Measurements from ENCODE around the gene CHRNA3.
A peak's percentile ranks its signal among the peaks of the same experiment; 100 is the strongest.

Gene CHRNA3

GRCh38 chr15:78650022-78650421 is 29.2 kb upstream of the CHRNA3 start:
- CTCF ChIA-PET, result interaction anchor here (0.6 to 2.7 kb wide), 3 partner anchors 11 to 473 kb away, joined by 3 to 17 read pairs (median 4); no protein-coding TSS in a partner anchor
- POLR2A ChIA-PET, result no interaction called here

GRCh38 chr15:78645009-78645408 is 24.2 kb upstream of the CHRNA3 start:
- ChIA-PET POLR2A (no interaction called here), CTCF (interaction anchor here (0.9 kb wide), 1 partner anchor 64 kb away, joined by 3 read pairs; no protein-coding TSS in a partner anchor)
- Histone ChIP-seq H3K36me3 (ENCODE audit: control insufficient read depth in 2 of 2, insufficient read depth in 1 of 2, low read length in 2 of 2) (no peaks in the 10 kb centered on the region), H3K4me1 (ENCODE audit: control insufficient read depth, insufficient read depth, low read length) (peaks cover 2% of the 10 kb centered on the region; the same call in 1 of the 2 replicates), H3K4me3 (ENCODE audit: low read depth, low read length) (no peak overlapping the region), H3K27ac (ENCODE audit: extremely low read depth, low read depth, low read length) (no peak overlapping the region), H3K9me3 (ENCODE audit: control insufficient read depth, insufficient read depth, low read depth, low read length) (no peaks in the 10 kb centered on the region)
- TF ChIP-seq SALL2 (tag by site-specific recombination; IDR thresholded peaks at IDR 0.05; ENCODE audit: borderline replicate concordance), result no peak
- TF ChIP-seq ZNF48 (tag by site-specific recombination; IDR thresholded peaks at IDR 0.05), result no peak

More at GRCh38 chr15:78650022-78650421, 29.2 kb upstream of the CHRNA3 start:
- H3K27ac ChIP-seq (ENCODE audit: extremely low read depth, low read depth, low read length), result no peak overlapping the region
- H3K9me3 ChIP-seq (ENCODE audit: control insufficient read depth, insufficient read depth, low read depth, low read length), result no peaks in the 10 kb centered on the region
- no peak overlapping the region for H3K4me3 ChIP-seq (ENCODE audit: low read depth, low read length)
- no peak for TF ChIP-seq KLF17 (tag by site-specific recombination; IDR thresholded peaks at IDR 0.05)
- TF ChIP-seq ZNF521 (tag by site-specific recombination; IDR thresholded peaks at IDR 0.05), result no peak
- TF ChIP-seq, protein P1, sequence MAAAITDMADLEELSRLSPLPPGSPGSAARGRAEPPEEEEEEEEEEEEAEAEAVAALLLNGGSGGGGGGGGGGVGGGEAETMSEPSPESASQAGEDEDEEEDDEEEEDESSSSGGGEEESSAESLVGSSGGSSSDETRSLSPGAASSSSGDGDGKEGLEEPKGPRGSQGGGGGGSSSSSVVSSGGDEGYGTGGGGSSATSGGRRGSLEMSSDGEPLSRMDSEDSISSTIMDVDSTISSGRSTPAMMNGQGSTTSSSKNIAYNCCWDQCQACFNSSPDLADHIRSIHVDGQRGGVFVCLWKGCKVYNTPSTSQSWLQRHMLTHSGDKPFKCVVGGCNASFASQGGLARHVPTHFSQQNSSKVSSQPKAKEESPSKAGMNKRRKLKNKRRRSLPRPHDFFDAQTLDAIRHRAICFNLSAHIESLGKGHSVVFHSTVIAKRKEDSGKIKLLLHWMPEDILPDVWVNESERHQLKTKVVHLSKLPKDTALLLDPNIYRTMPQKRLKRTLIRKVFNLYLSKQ (tag by site-specific recombination; IDR thresholded peaks at IDR 0.05; ENCODE audit: borderline replicate concordance), result no peak
- TF ChIP-seq, protein P2, sequence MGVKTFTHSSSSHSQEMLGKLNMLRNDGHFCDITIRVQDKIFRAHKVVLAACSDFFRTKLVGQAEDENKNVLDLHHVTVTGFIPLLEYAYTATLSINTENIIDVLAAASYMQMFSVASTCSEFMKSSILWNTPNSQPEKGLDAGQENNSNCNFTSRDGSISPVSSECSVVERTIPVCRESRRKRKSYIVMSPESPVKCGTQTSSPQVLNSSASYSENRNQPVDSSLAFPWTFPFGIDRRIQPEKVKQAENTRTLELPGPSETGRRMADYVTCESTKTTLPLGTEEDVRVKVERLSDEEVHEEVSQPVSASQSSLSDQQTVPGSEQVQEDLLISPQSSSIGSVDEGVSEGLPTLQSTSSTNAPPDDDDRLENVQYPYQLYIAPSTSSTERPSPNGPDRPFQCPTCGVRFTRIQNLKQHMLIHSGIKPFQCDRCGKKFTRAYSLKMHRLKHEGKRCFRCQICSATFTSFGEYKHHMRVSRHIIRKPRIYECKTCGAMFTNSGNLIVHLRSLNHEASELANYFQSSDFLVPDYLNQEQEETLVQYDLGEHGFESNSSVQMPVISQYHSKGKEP (tag by site-specific recombination; IDR thresholded peaks at IDR 0.05), result no peak
- TF ChIP-seq PATZ1 (tag by site-specific recombination; IDR thresholded peaks at IDR 0.05), result no peak
- no peak for TF ChIP-seq MEIS1 (CRISPR knock-in tag; IDR thresholded peaks at IDR 0.05; ENCODE audit: borderline replicate concordance)
- no peaks in the 10 kb centered on the region for H3K4me1 ChIP-seq (ENCODE audit: control insufficient read depth, insufficient read depth, low read length)
- H3K36me3 ChIP-seq (ENCODE audit: control insufficient read depth in 2 of 2, insufficient read depth in 1 of 2, low read length in 2 of 2), result no peaks in the 10 kb centered on the region

GRCh38 chr15:78642331-78642730 is 21.5 kb upstream of the CHRNA3 start:
- Histone ChIP-seq H3K27ac (ENCODE audit: extremely low read depth, low read depth, low read length) (no peak overlapping the region), H3K36me3 (ENCODE audit: control insufficient read depth in 2 of 2, insufficient read depth in 1 of 2, low read length in 2 of 2) (no peaks in the 10 kb centered on the region), H3K9me3 (ENCODE audit: control insufficient read depth, insufficient read depth, low read depth, low read length) (no peaks in the 10 kb centered on the region), H3K4me1 (ENCODE audit: control insufficient read depth, insufficient read depth, low read length) (peaks cover 2% of the 10 kb centered on the region; the same call in 1 of the 2 replicates), H3K4me3 (ENCODE audit: low read depth, low read length) (no peak overlapping the region)
- TF ChIP-seq KLF1 (tag by site-specific recombination; IDR thresholded peaks at IDR 0.05) (no peak), ZBTB10 (tag by site-specific recombination; IDR thresholded peaks at IDR 0.05) (no peak), ZNF610 (tag by site-specific recombination; IDR thresholded peaks at IDR 0.05; ENCODE audit: borderline replicate concordance) (no peak)
- TF ChIP-seq, protein P3, sequence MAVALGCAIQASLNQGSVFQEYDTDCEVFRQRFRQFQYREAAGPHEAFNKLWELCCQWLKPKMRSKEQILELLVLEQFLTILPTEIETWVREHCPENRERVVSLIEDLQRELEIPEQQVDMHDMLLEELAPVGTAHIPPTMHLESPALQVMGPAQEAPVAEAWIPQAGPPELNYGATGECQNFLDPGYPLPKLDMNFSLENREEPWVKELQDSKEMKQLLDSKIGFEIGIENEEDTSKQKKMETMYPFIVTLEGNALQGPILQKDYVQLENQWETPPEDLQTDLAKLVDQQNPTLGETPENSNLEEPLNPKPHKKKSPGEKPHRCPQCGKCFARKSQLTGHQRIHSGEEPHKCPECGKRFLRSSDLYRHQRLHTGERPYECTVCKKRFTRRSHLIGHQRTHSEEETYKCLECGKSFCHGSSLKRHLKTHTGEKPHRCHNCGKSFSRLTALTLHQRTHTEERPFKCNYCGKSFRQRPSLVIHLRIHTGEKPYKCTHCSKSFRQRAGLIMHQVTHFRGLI (tag by site-specific recombination; IDR thresholded peaks at IDR 0.05), result peak; percentile 15; the same call in 1 of the 2 replicates
- CTCF ChIA-PET, result interaction anchor here (1.0 to 1.7 kb wide), 4 partner anchors 66 to 108 kb away, joined by 3 to 6 read pairs (median 4); no protein-coding TSS in a partner anchor
- POLR2A ChIA-PET, result no interaction called here
